ENCODE measurements around the gene TNRC6C. TPM values are rescaled to one million over a fixed set of nuclear protein-coding genes. Genes with fewer than 3 reads are reported as not detected.

TNRC6C gene
- polyA plus RNA-seq, 3 donors, result 0.38 to 0.80 (median 0.46) TPM

GRCh38 chr17:78096093-78096492 lies 137.6 kb downstream of the TNRC6C start:
- Histone ChIP-seq H3K9ac (ENCODE audit: insufficient read depth, low read length, poor library complexity, severe bottlenecking) (no peak overlapping the region), H3K27me3 (ENCODE audit: control insufficient read depth in 2 of 2, insufficient read depth in 2 of 2, low read length in 2 of 2) (no peaks in the 10 kb centered on the region), H4K20me1 (ENCODE audit: insufficient read depth, low read length) (no peaks in the 10 kb centered on the region), H3K4me2 (replicated peaks; ENCODE audit: extremely low read depth, low read length, poor library complexity, severe bottlenecking) (no peak overlapping the region), H3K36me3 (replicated peaks in 1 of 2; ENCODE audit: control insufficient read depth in 1 of 2, insufficient read depth in 2 of 2, low read length in 2 of 2) (peaks cover 59 to 94% of the 10 kb centered on the region in 2 donors), H3K9me3 (replicated peaks in 1 of 2; ENCODE audit: control insufficient read depth in 1 of 2, insufficient read depth in 1 of 2, low read length in 2 of 2) (peaks cover 0 to 4% of the 10 kb centered on the region in 2 donors), H3K27ac (ENCODE audit: low read depth in 1 of 2, low read length in 2 of 2) (no peak overlapping the region), H3K4me1 (ENCODE audit: control insufficient read depth in 1 of 2, insufficient read depth in 2 of 2, low read length in 2 of 2) (no peaks in the 10 kb centered on the region), H2AFZ (ENCODE audit: insufficient read depth, low read depth, low read length, poor library complexity, severe bottlenecking) (no peak overlapping the region), H3K4me3 (replicated peaks in 1 of 3; ENCODE audit: low read depth in 2 of 3, low read length in 3 of 3) (no peak overlapping the region), H3K79me2 (ENCODE audit: insufficient read depth, low read length) (no peaks in the 10 kb centered on the region)
- Mint-ChIP-seq H3K36me3 (peaks cover 84 to 89% of the 10 kb centered on the region in 2 donors), H3K9me3 (peaks cover 0 to 10% (median 3%) of the 10 kb centered on the region in 7 donors), H3K27me3 (ENCODE audit: low read depth in 3 of 3) (peaks cover 0 to 2% (median 1%) of the 10 kb centered on the region in 3 donors), H3K27ac (peak overlapping the region in 1 of 7 donors; percentile 17), H3K4me3 (no peak overlapping the region), H3K4me1 (no peaks in the 10 kb centered on the region)
- TF ChIP-seq, protein P1, sequence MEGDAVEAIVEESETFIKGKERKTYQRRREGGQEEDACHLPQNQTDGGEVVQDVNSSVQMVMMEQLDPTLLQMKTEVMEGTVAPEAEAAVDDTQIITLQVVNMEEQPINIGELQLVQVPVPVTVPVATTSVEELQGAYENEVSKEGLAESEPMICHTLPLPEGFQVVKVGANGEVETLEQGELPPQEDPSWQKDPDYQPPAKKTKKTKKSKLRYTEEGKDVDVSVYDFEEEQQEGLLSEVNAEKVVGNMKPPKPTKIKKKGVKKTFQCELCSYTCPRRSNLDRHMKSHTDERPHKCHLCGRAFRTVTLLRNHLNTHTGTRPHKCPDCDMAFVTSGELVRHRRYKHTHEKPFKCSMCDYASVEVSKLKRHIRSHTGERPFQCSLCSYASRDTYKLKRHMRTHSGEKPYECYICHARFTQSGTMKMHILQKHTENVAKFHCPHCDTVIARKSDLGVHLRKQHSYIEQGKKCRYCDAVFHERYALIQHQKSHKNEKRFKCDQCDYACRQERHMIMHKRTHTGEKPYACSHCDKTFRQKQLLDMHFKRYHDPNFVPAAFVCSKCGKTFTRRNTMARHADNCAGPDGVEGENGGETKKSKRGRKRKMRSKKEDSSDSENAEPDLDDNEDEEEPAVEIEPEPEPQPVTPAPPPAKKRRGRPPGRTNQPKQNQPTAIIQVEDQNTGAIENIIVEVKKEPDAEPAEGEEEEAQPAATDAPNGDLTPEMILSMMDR (IDR thresholded peaks at IDR 0.05), result no peak
- intact Hi-C loops (cut with micrococcal nuclease), result no loop called here
- DNase-seq, result no peak
- 96% methylated on average over 4 of the region's 9 CpGs for WGBS (ENCODE audit: insufficient coverage)

- H4K20me1 ChIP-seq (ENCODE audit: insufficient read depth, low read length), result no peaks in the 10 kb centered on the region
- H2AFZ ChIP-seq (ENCODE audit: insufficient read depth, low read depth, low read length, poor library complexity, severe bottlenecking), result no peak overlapping the region
- TF ChIP-seq, protein P1 (IDR thresholded peaks at IDR 0.05), result no peak
- H3K79me2 ChIP-seq (ENCODE audit: insufficient read depth, low read length), result no peaks in the 10 kb centered on the region
- Mint-ChIP-seq H3K27me3 (ENCODE audit: low read depth in 3 of 3) (no peaks in the 10 kb centered on the region), H3K36me3 (peaks cover 67 to 75% of the 10 kb centered on the region in 2 donors), H3K4me3 (no peak overlapping the region), H3K9me3 (peaks cover 0 to 14% (median 5%) of the 10 kb centered on the region in 7 donors), H3K27ac (no peak overlapping the region), H3K4me1 (no peaks in the 10 kb centered on the region)
- H3K36me3 ChIP-seq (replicated peaks in 1 of 2; ENCODE audit: control insufficient read depth in 1 of 2, insufficient read depth in 2 of 2, low read length in 2 of 2), result peaks cover 30 to 83% of the 10 kb centered on the region in 2 donors
- H3K9me3 ChIP-seq (replicated peaks in 1 of 2; ENCODE audit: control insufficient read depth in 1 of 2, insufficient read depth in 1 of 2, low read length in 2 of 2), result peaks cover 0 to 8% of the 10 kb centered on the region in 2 donors
- no peaks in the 10 kb centered on the region for H3K27me3 ChIP-seq (ENCODE audit: control insufficient read depth in 2 of 2, insufficient read depth in 2 of 2, low read length in 2 of 2)
- no peaks in the 10 kb centered on the region for H3K4me1 ChIP-seq (ENCODE audit: control insufficient read depth in 1 of 2, insufficient read depth in 2 of 2, low read length in 2 of 2)
- intact Hi-C loops (cut with micrococcal nuclease), result loop anchor here in 1 of 2 donors (5.0 kb wide), 1 partner anchor 131 kb away; the partner anchor contains the start of gene TMEM235
- H3K4me3 ChIP-seq (replicated peaks in 1 of 3; ENCODE audit: low read depth in 2 of 3, low read length in 3 of 3), result no peak overlapping the region
- H3K27ac ChIP-seq (ENCODE audit: low read depth in 1 of 2, low read length in 2 of 2), result no peak overlapping the region
- 96% methylated on average over 4 of the region's 5 CpGs for WGBS (ENCODE audit: insufficient coverage)
- no peak overlapping the region for H3K9ac ChIP-seq (ENCODE audit: insufficient read depth, low read length, poor library complexity, severe bottlenecking)
- no peak overlapping the region for H3K4me2 ChIP-seq (replicated peaks; ENCODE audit: extremely low read depth, low read length, poor library complexity, severe bottlenecking)
- no peak for DNase-seq
Observed at GRCh38 chr17:78101112-78101511, 142.6 kb downstream of the TNRC6C start.

Data from CD14-positive monocyte (primary cell).